K562 (cell line): ENCODE results near the gene GRHL3. TPM values are rescaled to one million over a fixed set of nuclear protein-coding genes. Genes with fewer than 3 reads are reported as not detected.

ENCODE experiments used
- ATAC-seq: fragments of 200-7000 bp; cut with Tn5 transposase; 3 replicates; pipeline ENCODE4 v1.9.1; 2020; ENCODE audit warnings: moderate library complexity
- BruUV-seq: library from RNA; stranded (reverse); fragments of 400-500 nt; replicated peaks from 2 replicates; lab custom pipeline; 2021; lab: Mats Ljungman, UMichigan
- CTCF ChIA-PET: fragments of 300-600 bp; formaldehyde crosslinking; extraction: SDS; loops from one replicate; lab custom pipeline; 2021; ENCODE audit warnings: low intra/inter-chr PET ratio; lab: Yijun Ruan, JAX
- POLR2A ChIA-PET: fragments of 300-600, 350-650 bp; sonication (Branson Sonifier 250); formaldehyde crosslinking; extraction: SDS; loops from one replicate; lab custom pipeline; 2021; ENCODE audit warnings: antibody characterized with exemption, inconsistent platforms; lab: Yijun Ruan, JAX
- DNase-seq, 4 experiments: peaks; one replicate each; pipeline versions ENCODE4 v3.0.0 to v3.0.0-alpha.2; 2011 to 2018; ENCODE audit warnings: low spot score in 3 of 4, mixed read lengths in 3 of 4; ENCODE audit errors: extremely low read depth in 1 of 4
- FAIRE-seq: peaks from 2 replicates; lab custom pipeline; 2011; peaks lifted over from hg19 to GRCh38; lab: Jason Lieb, UNC
- H2AFZ ChIP-seq: 2 replicates; pipeline ENCODE4 v1.6.0; 2011; ENCODE audit warnings: low read depth, low read length, control low read depth, inconsistent platforms
- H3K27ac ChIP-seq: fragments of 200-600 bp; 3 replicates; pipeline ENCODE4 v1.8.0; 2011; ENCODE audit warnings: low read depth, mild to moderate bottlenecking, control low read depth, inconsistent platforms, low read length, moderate library complexity, mixed read lengths; ENCODE audit errors: extremely low read depth
- H3K27me3 ChIP-seq, 2 experiments: fragments of 300-600 bp in 1 of 2; 2 replicates in 1 of 2; 3 replicates in 1 of 2; pipeline versions ENCODE4 v1.6.0 to v1.8.0; 2011; ENCODE audit warnings: inconsistent platforms in 2 of 2, low read length in 2 of 2, mild to moderate bottlenecking in 1 of 2, mixed read lengths in 1 of 2, moderate library complexity in 1 of 2; ENCODE audit not compliant: control insufficient read depth in 2 of 2, insufficient read depth in 2 of 2
- H3K36me3 ChIP-seq: fragments of 300-600 bp; 3 replicates; pipeline ENCODE4 v1.8.0; 2011; ENCODE audit warnings: mild to moderate bottlenecking, low read length, inconsistent platforms; ENCODE audit not compliant: control insufficient read depth, insufficient read depth
- H3K4me1 ChIP-seq, 2 experiments: fragments of 200-600 bp in 1 of 2; replicated peaks in 1 of 2; 2 replicates in 1 of 2; 3 replicates in 1 of 2; pipeline versions ENCODE4 v1.5.1 to v1.8.0; 2011; ENCODE audit warnings: inconsistent platforms in 2 of 2, low read length in 2 of 2, mild to moderate bottlenecking in 1 of 2, mixed read lengths in 1 of 2, moderate library complexity in 1 of 2; ENCODE audit not compliant: control insufficient read depth in 2 of 2, insufficient read depth in 2 of 2
- H3K4me2 ChIP-seq: 2 replicates; pipeline ENCODE4 v1.6.1; 2011; ENCODE audit warnings: low read length, control low read depth, inconsistent platforms, mixed read lengths; ENCODE audit not compliant: insufficient read depth
- H3K4me3 ChIP-seq: fragments of 200-600 bp; sonication (generic), shearing (Covaris generic); 2 replicates; pipeline ENCODE4 v1.5.1; 2016; ENCODE audit warnings: control low read depth, inconsistent platforms
- H3K79me2 ChIP-seq: fragments of 200-600 bp; 3 replicates; pipeline ENCODE4 v1.8.0; 2011; ENCODE audit warnings: low read length, inconsistent platforms; ENCODE audit not compliant: control insufficient read depth, insufficient read depth
- H3K9ac ChIP-seq, 2 experiments: 2 replicates each; pipeline versions ENCODE4 v1.6.0 to v1.6.1; 2011; ENCODE audit warnings: low read depth in 2 of 2, low read length in 2 of 2, control low read depth in 1 of 2, inconsistent platforms in 1 of 2, mild to moderate bottlenecking in 1 of 2, mixed read lengths in 1 of 2; ENCODE audit not compliant: insufficient read depth in 1 of 2
- H3K9me1 ChIP-seq: one replicate; pipeline ENCODE4 v1.6.0; 2011; ENCODE audit warnings: inconsistent platforms, mild to moderate bottlenecking, low read length, moderate library complexity; ENCODE audit not compliant: control insufficient read depth, insufficient read depth
- H3K9me3 ChIP-seq: replicated peaks from 2 replicates; pipeline ENCODE4 v1.5.1; 2011; ENCODE audit warnings: low read depth, low read length, inconsistent platforms; ENCODE audit not compliant: control insufficient read depth, insufficient read depth
- H4K20me1 ChIP-seq: replicated peaks from 2 replicates; pipeline ENCODE4 v1.6.1; 2011; ENCODE audit warnings: low read length, inconsistent platforms, mixed read lengths; ENCODE audit not compliant: control insufficient read depth, insufficient read depth
- ATF4 ChIP-seq: fragments of 450-650 bp; formaldehyde crosslinking; IDR thresholded peaks from 2 replicates; pipeline ENCODE4 v1.4.0; 2022; ENCODE audit warnings: mild to moderate bottlenecking, moderate library complexity
- DMBX1 ChIP-seq: fragments of 250-450 bp; sonication (Bioruptor Pico); IDR thresholded peaks from 2 replicates; pipeline ENCODE4 v1.8.0; 2022; ENCODE audit warnings: inconsistent platforms, mild to moderate bottlenecking, moderate library complexity, borderline replicate concordance
- POLR2AphosphoS5 ChIP-seq: IDR thresholded peaks from 2 replicates; pipeline ENCODE4 v1.6.1; 2011; ENCODE audit warnings: mild to moderate bottlenecking, low read depth, low read length, moderate library complexity; ENCODE audit not compliant: control insufficient read depth, insufficient read depth
- PRDM10 ChIP-seq: fragments of 450-650 bp; IDR thresholded peaks from 2 replicates; pipeline ENCODE4 v1.6.1; 2018; ENCODE audit not compliant: partially characterized antibody
- RFX7 ChIP-seq: fragments of 250-450 bp; sonication (Bioruptor Pico); IDR thresholded peaks from 2 replicates; pipeline ENCODE4 v1.5.1; 2021; ENCODE audit warnings: mild to moderate bottlenecking
- YBX1 ChIP-seq: fragments of 450-650 bp; IDR thresholded peaks from 2 replicates; pipeline ENCODE4 v1.7.1; 2016; ENCODE audit warnings: mild to moderate bottlenecking
- ZC3H8 ChIP-seq: fragments of 450-650 bp; IDR thresholded peaks from 2 replicates; pipeline ENCODE4 v1.6.1; 2017
- ZNF512 ChIP-seq: IDR thresholded peaks from 2 replicates; pipeline ENCODE4 v1.6.1; 2016; ENCODE audit warnings: missing genetic modification characterization, missing compliant biosample characterization
- WGBS: fragments of 100-300 bp; shearing (Covaris generic); methylation state at CpG from one replicate; pipeline ENCODE4 v1.1.6; 2016; ENCODE audit warnings: low coverage, mixed read lengths; ENCODE audit not compliant: insufficient coverage; ENCODE audit errors: missing lambda C conversion rate; 5-methylcytosine and 5-hydroxymethylcytosine counted together
- in situ Hi-C: fragments of 300-500 bp; cut with MboI; formaldehyde crosslinking; loops from 4 replicates; pipeline ENCODE4 v1.15.0; 2018; ENCODE audit warnings: inconsistent platforms, mixed read lengths
- intact Hi-C: fragments of 100-400 bp; cut with micrococcal nuclease; formaldehyde crosslinking; loops from 2 replicates; pipeline ENCODE4 v1.14.2; 2022
- polyA plus RNA-seq, 8 experiments: library from polyadenylated mRNA; depleted of rRNA in 4 of 8; stranded (reverse) in 5 of 8; unstranded in 3 of 8; fragments of >200 nt; fragmentation: Nextera tagmentation in 2 of 8; fragmentation: Illumina TruSeq in 1 of 8; extraction: Ambion mirVana in 2 of 8; extraction: Trizol in 1 of 8; gene quantifications; 2 replicates each; pipeline versions ENCODE4 v1.2.1 to v1.2.3, GENCODE V29; 2011 to 2014; ENCODE audit warnings: inconsistent platforms in 1 of 8, missing spikeins in 1 of 8
- total RNA-seq, 7 experiments: library from RNA; depleted of rRNA in 6 of 7; stranded (reverse); fragments of >200 nt in 6 of 7; fragmentation: Illumina TruSeq in 2 of 7; extraction: Trizol in 2 of 7; gene quantifications; 2 replicates each; pipeline versions ENCODE4 v1.2.1 to v1.2.3, GENCODE V29; 2011 to 2021; ENCODE audit warnings: low replicate concordance in 1 of 7

The GRHL3 gene
- total and polyA plus RNA-seq, 9 of the 15 experiments (the other 6 are each of a cell fraction or from before 2014, with no cell fraction given), result 0.01 to 0.04 TPM; not detected in 7

GRCh38 chr1:24297852-24298232, 21.3 kb upstream of the GRHL3 start (continued):
- TF ChIP-seq ATF4 (CRISPR knock-in tag) (no peak), DMBX1 (CRISPR knock-in tag) (no peak), ZC3H8 (no peak), RFX7 (no peak), POLR2AphosphoS5 (no peak), YBX1 (no peak)

GRCh38 chr1:24298606-24299005, 20.6 kb upstream of the GRHL3 start:
- in situ Hi-C loops (no loop called here), intact Hi-C loops (no loop called here)
- ATAC-seq (no peak), DNase-seq (no peak), FAIRE-seq (no peak)
- Histone ChIP-seq H3K27ac (no peak overlapping the region), H2AFZ (no peak overlapping the region), H3K27me3 (peaks cover 32 to 36% of the 10 kb centered on the region in 2 experiments), H3K36me3 (no peaks in the 10 kb centered on the region), H3K9me1 (no peaks in the 10 kb centered on the region), H3K79me2 (no peaks in the 10 kb centered on the region), H4K20me1 (no peaks in the 10 kb centered on the region), H3K9ac (no peak overlapping the region), H3K4me2 (no peak overlapping the region), H3K4me3 (no peak overlapping the region), H3K9me3 (no peaks in the 10 kb centered on the region), H3K4me1 (peaks cover 0 to 9% of the 10 kb centered on the region in 2 experiments; a peak in 4 of 5 replicates)
- ChIA-PET POLR2A (interaction anchor here (0.7 to 1.7 kb wide), 2 partner anchors 9 to 231 kb away, joined by 3 to 6 read pairs; no protein-coding TSS in a partner anchor), CTCF (no interaction called here)
- under 1% methylated on average over 8 of the region's 8 CpGs for WGBS
- no TSS peak for BruUV-seq
- TF ChIP-seq ZNF512 (tag) (peak; percentile 95), PRDM10 (no peak)
